LHCN-M2 (cell line): Measurements from ENCODE around the gene ZNF14. TPM values are rescaled to one million over a fixed set of nuclear protein-coding genes. Genes with fewer than 3 reads are reported as not detected.
A peak's percentile ranks its signal among the peaks of the same experiment; 100 is the strongest.
"Not testable (repeated sequence)": the region's sequence is repeated elsewhere in the genome, so short reads cannot be mapped to it uniquely, and the experiment has no call there.

ENCODE experiments used
- DNase-seq: peaks from one replicate; pipeline ENCODE4 v3.0.0-alpha.2; 2012; ENCODE audit warnings: low read depth
- polyA plus RNA-seq: library from polyadenylated mRNA; unstranded; fragments of >200 nt; gene quantifications from one replicate; pipeline ENCODE4 v1.2.1, GENCODE V29; 2012; ENCODE audit warnings: missing spikeins
- total RNA-seq: library from RNA; depleted of rRNA; stranded (reverse); fragments of >200 nt; gene quantifications from 2 replicates; pipeline ENCODE4 v1.2.3, GENCODE V29; 2014; rRNA removed

ZNF14 gene
- 3.1 and 4.0 TPM in 2 replicates for total RNA-seq
- 1.0 TPM for polyA plus RNA-seq

DNA sequence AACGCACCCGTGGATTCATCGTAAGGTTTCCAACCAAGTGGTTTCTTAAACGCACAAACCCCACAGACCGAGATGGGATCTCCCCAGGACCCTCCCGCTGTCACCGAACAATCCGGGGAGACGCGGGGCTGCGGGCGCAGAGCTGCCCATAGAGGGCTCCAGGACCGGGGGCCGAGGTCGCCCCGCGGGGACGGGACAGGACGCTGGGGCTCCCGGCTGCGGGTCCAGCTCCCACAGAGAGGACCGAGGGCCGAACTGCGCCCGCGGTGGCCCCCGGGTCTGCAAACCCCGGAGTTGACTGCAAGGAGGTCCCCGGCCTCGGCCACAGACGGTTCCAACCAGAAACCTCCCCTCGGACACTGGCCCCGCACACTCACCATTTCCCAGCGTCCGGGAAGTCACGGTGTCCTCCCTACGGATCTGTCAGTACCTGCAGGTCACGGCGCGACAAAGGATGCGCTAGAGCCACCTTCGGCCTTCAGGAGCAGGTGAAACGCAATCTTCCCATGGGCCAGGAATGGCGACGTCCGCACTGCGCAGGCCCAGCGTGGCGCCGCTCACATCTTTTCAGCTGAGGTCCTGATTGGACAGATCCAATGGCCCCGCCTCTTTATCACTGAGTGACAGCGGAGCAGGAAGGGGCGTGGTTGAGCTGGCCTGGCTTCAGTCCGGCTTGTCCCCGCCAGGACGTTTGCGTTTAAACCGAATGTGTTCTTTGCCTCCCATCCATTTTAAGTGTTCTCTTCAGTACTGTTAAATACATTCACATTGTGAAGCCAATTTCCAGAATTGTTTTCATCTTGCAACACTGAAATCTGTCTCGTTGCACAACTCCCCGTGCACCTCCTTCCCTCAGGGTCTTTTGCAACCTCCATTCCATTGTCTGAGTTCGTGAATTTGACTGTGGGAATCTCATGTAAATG lies at the start of gene ZNF14:
Gene ZNF14, minus strand, starts transcription at position 534 of the 923 bp plus-strand sequence. Its CDS starts 154 bp downstream, at position 380.
- peak; percentile 86 for DNase-seq

DNA sequence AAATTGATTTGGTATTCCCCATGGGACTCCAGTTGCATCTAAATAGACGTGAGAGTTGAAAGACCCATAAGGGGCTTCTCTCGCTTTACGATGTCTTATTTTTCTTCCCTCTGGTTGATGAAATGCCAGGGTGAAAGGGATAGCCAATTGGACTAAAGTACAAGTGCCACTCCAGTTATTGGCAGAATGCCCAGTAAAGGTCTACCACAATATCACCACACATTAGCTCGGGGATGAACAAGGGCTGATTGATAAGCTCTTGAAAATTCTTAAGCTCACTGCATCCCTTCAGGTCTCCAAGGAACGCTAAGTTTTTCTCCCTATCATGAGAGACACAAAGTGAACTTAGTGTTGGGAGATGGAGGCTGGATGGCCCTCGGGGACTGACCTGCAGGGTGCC lies 48.9 kb upstream of the ZNF14 start:
- DNase-seq: not testable (repeated sequence)

DNA sequence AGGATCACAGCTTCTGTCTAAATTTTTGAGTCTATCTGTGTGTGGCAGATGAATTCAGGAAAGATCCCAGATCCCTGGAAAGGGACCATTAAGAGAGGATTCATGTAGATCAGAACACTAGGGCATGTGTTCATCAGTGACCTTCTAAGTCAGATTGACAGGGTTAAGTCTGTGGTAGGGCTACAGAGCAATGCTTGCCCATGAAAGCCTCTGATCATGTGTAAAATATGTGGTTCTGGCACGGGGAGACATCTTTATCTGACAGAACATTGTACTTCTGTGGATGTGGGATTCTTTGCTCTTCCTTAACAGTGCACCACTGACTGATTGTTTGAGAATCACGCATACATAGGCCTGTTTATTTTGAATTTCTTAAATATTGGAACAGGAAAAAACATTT lies 45.8 kb upstream of the ZNF14 start:
- DNase-seq: no peak

DNA sequence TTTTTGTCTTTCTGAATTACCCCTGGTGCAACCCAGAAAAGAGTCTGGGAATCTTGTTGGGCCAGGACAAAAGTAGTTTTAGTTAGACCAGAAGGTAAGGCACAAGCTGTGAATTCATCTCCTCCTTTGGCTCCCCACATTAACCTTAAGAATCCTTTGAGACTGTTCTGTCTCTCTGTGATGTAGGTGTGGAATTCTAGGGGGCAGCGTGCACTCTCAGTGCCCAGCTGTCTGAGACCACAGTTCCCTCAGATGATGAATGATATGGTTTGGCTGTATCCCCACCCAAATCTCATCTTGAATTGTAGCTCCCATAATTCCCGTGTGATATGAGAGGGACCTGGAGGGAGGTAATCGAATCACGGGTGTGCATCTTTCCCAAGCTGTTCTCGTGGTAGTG lies 44.8 kb upstream of the ZNF14 start:
- DNase-seq: peak; percentile 12

DNA sequence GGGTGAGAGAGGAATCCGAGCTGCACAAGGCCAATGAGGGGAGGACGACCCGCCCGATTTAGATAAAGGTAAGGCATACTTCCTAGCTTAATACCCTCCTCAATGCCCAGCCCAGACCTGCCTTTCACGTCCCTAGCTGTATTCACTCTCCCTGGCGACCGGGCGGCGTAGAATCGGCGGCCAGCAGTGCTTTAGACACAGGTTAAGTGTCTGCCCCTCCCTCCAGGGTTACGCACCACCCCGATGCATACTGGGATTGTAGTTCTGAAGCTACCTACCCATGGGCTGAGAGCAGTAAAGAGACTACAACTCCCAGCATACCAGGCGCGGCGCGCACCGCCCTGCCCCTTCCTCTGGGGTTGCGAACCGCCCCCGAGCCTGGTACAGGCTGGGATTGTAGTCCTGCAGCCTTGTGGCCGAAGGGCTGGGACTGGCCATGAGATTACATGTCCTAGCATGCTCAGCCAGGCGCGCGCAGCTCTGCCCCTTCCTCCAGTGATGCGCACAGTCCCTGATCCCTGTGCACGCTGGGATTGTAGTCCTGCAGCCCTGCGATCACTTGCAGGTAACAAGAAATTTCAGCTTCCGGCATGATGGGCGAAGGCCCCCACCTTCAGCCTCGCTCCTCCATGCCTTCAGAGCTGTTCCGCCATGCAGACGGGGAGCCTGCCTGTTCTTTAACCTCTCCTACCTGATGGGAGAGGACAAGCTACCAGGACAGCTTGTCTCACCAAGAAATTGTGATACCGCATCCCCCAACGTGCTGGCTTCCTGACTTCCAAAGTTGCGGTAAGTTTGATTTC lies 43.5 kb upstream of the ZNF14 start:
- peak; percentile 97 for DNase-seq

DNA sequence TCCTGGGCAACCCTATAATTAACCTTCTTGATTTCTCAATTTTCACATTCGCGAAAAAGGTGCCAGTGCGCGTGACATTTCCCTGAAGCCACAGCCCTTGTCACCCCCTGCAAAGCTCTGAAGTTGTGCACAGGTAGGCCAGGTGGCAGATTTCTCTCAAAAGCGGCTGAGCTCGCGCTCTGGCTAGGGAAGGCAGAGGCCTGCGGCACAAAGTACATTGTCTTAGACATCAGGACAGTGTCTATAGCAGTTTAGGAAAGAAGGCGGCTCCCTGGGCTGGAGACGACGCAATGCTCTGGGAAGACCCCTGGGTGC lies 42.9 kb upstream of the ZNF14 start:
- no peak for DNase-seq

DNA sequence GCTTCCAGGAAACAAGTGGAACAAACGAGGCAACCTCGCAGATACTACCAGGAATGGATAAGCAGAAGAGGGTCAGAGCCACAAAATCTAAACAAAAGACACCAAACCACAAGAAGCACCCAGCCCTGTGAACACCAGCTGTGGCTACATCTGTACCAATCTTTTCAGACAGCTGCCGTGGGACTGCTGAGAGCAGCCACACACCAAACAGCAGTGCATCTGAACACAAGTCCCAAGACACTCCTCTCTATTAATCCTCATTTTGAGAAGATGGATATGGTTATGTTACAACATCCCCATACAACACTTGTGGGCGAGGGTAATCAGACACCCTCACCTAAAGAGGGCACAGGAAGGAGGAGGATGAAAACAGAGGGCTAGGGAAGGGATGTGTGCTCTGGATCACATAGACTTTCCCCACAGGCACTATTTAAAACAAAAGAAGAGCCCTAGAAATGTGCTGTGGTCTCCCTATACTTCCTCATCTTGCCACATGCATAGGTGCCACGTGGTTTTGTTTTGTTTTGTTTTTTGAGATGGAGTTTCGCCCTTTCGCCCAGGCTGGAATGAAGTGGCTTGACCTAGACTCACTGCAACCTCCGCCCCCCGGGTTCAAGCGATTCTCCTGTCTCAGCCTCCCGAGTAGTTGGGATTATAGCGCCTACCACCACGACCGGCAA lies 41.6 kb upstream of the ZNF14 start:
- peak; percentile 29 for DNase-seq

DNA sequence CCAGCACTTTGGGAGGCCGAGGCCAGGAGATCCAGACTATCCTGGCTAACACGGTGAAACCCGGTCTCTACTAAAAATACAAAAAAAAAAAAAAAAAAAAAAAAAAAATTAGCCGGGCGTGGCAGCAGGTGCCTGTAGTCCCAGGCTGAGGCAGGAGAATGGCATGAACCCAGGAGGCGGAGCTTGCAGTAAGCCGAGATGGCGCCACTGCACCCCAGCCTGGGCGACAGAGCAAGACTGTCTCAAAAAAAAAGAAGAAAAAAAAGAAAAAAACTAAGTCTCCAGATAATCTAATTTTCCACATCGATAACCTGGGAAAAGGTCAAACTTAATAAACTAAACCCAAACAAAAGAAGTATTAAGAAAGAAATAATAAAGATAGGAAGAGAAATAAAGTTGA lies 39.1 kb upstream of the ZNF14 start:
- not testable (repeated sequence) for DNase-seq

DNA sequence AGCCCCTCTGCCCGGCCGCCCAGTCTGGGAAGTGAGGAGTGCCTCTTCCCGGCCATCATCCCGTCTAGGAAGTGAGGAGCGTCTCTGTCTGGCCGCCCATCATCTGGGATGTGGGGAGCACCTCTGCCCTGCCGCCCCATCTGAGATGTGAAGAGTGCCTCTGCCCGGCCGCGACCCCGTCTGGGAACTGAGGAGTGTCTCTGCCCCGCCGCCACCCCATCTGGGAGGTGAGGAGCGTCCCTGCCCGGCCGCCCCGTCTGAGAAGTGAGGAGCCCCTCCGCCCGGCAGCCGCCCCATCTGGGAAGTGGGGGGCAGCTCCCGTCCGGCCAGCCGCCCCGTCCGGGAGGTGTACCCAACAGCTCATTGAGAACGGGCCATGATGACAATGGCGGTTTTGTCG lies 37.1 kb upstream of the ZNF14 start:
- DNase-seq: not testable (repeated sequence)

DNA sequence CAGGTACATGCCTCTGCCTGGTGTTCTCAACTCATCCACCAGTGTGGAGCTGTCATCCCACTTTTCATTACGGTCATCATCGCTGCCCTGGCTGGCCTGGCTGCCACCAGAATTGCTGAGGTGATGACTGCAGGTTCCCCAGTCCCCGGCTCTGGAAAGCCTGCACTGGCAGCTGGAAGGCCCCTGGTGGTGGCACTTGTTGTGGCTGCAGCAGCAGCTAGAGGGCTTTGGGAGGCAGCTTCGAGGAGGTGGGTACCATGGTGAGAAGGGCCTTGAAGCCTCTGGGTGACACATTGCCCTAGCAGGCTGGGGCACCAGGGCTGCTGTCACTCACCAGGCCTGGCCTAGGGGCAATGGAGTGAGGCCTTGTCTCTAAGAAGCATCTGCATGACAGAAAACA lies 25.3 kb upstream of the ZNF14 start:
- DNase-seq: no peak

DNA sequence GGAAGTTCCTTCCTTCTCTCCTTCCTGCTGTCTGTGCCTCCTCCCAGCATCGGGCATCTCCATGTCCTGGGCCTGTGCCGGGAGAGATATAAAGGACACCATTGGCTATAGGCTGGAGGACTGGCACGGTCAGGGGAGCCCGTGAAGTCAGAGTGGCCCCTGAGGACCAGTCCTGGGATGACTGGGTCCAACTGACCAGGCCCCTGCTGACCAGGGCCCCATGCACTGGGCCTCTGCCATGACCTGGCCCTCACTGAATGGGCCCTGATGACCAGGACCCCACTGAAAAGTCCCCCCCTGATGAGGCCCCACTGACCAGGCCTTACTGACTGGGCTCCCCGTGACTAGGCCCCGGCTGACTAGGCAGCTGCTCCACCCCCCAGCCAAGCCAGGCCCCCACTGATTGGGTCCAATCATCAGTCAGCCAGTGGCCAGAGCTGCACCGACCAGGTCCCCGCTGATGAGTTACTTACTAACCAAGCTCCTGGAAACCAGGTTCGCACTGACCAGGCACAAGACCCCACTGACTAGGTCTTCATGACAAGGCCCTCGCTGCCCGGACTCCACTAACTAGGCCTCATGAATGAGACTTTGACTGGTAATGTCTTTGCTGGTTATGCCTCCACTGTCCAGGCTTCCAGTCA lies 20.0 kb upstream of the ZNF14 start:
- DNase-seq: no peak

DNA sequence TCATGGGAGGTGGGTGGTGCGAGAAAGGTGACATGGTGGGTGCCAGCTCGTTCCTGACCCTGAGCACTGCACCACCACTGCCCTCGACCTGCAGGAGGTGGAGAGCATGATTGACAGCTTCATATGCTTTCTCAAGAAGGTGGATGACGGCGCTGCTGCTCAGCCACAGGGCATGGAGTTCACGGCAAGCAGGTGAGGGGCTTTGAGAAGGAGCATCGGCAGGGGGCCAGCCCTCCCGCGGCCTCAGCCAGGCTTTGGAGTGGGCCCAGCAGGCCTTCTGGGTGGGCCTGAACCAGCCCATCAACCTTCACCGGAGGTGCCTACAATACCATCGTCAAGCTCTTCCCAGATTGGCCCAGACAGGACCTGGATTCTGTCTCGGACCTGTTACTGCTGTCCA lies 18.9 kb upstream of the ZNF14 start:
- DNase-seq: no peak

DNA sequence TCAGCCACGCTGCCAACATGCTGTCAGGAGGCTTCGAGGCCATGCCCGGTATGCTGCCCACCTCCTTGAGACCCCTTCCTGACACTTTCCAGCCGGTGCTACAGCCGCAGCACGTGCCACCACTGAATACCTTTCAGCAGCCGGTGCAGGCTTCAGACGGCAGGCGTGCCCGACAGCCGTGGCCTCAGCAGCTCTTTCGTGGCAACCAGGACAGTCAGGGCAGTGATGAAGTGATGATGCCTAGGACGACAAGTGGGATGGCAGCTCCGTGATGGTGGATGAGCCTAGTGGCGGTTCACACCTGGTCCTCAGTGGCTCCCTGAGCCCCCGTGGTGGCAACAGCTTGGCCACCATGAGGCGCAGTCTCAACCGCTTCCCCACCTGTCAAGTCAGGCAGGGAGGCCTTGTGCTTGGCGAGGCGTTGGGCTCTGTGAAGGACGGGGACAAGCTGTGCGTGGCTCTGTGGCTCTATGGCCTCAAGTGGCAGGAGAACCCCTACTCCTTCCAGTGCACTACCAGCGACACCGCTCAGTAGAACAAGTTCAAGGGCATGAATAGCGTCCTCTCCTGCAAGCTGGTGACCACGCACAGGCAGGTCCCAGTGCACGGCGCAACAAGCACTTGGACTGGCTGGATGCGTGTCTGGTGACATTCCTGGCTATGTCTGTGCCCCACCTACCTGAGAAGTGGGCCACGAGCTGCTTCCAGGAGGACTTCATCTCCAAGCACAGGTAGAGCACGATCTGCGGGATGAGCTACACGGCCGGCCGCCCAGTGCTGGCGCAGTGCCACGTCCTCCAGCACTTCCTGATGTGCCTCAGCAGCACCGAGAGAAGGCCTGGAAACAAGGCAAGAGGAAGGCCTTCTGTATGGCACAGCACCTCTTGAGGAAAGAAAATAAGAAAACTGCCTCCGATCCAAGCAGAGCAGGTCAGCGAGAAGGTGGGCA lies 18.2 kb upstream of the ZNF14 start:
- DNase-seq: no peak

DNA sequence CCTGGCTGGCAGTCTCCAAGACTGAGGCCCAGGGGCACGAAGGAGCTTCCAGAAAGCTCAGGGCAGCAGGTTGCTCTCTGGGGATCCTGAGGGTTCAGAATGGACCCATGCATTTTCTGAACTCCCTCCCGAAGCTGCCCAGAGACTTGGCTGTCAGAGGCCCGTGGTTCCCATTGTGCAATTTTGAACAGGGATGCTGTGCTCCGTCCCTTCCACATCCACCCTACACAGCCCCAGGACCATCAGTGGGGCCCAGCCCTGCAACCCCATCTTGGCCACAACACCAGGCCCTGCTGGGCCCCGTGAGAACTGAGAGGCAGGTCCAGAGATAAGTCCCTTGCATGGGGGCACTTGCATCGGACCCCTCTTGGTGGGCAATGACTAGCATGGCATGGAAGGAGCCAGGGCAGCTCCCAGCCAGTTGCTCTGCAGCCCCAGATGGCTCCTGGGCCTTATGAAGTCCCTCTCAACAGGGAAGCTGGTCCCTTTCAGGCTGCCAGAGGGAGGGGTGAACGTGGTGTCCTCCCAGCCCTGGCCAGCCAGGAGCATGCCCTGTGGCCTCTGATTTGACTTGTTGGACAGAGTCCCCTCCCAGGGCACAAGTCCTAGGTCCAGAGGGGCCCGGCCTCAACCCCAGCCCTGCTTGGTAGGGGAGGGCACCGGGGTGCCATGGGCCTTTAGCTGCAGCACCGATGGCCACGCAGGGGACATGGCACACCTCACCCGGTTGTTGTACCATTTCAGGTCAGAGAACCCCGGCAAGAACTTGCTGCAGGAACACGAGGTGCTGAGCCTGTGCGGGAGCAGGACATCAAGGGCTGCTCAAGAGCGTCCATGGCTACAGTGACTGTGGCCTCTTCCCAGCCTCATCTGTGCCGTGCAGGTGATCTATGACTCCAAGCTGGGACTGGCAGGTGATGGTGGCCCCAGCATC lies 17.3 kb upstream of the ZNF14 start:
- no peak for DNase-seq

DNA sequence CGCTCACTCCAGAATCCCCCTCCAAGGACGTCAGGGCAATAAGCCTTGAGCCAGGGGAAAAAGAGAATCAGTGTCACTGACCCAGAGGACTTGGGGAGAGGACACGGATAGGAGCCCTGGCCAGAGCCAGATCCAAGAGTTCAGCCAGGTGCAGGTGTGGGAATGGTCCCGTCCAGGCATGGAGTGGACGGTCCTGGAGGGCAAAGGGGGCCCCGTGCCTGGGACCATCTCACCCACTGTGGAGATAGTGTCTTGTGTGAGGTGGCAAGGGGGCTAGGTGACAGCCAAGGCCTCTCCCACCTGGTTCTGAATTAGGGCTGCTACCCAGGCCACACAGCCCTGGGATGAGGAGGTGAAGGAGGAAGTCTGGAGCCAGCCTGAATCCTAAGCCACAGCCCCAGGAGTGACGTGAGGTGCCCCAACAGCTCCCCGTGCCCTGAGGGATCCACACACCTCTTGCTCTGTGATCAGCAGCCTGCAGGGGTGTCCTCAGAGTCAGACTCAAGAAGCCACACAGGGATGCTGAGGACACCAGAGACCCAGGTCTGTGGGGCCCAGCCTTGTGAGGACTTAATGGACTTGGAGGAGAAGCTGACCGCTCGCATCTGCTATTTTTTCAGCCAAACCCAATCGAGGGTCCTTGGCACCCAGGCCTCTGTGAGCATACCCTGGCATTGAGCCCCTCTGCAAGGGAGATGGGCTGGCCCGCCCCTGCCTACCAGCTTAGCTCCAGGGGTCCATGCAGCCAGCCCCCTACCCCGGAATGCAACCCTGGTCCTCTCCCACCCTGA lies 16.4 kb upstream of the ZNF14 start:
- no peak for DNase-seq

DNA sequence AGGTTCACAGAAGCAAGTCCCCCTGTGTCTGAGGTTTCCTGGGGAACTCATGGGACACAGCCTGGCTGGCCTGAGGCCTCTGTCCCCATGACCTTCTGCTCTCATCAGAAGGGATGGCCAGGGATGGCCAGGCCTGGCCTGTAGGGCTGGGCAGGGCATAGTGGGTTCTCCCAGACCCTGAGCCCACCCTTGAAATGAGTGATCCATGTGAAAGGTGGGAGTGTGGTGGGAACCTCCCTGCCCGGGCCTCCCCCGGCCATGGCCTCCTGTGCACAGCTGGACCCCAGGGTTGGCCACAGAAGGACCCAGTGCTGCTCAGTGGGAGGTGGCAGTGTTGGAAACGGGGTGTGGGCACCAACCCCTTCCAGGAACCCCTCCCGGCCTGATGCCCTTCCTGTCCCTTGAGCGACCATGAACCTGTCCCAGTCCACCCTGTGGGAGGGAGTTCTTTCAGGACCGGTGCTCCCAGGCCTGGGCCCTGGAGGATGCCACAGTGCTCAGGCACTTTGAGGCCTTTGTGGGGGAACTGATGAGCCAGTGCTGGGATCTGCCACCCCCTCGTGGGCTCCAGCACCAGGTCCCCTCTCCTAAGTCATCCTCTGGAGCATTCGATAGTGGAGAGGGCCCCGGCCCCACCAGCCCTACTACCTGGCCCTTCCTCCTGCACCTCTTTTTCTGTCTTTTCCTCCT lies 15.5 kb upstream of the ZNF14 start:
- no peak for DNase-seq

DNA sequence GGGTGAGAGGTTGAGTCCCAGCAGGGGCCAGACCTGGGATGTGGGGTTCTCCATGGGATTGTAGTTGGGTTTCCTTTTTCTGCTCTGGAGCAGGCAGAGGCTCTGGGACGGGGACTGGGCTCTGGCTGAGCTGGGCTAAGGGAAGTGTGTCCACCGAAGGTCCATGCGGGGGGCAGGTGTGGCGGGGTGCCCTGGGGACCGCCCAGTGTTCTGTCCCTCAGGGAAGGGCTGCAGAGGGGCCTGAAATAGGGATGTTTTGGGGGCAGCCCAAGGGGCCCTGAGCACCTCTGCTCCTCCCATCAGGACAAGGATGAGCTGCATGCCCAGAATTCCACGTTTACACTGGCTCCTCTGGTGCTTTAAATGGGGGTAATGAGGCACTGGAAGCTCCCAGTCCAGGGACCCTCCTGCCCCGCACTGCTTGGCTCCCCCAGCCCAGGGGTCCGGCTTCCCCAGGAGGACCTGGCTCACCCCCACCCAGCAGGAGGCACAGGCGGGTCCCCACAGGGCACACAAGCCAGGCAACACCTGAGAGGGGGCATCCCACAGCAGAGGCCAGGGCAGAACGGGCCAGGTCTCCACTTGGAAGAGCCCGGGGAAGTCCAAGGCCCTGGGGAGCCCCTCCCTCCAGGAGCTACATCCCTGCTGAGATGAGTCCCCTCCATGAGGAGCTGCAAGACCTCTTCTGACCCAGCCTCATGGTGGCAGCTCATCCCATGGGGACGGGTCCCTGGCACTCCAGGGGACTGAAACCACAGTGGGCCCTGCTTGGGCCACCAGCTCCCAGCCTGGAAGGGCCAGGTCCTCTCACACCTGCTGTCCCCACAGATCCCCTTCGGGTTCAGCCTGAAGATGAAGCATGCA lies 14.7 kb upstream of the ZNF14 start:
- DNase-seq: no peak
